GM10248 (cell line): ENCODE results near the gene CRYL1.

Experiments
- CTCF ChIA-PET: fragments of 300-600 bp; sonication (Branson Sonifier 250); formaldehyde crosslinking; extraction: SDS; loops from one replicate; lab custom pipeline; 2021; ENCODE audit warnings: antibody characterized with exemption; lab: Yijun Ruan, JAX
- POLR2A ChIA-PET: fragments of 350-650 bp; sonication (Branson Sonifier 250); formaldehyde crosslinking; extraction: SDS; loops from one replicate; lab custom pipeline; 2020; ENCODE audit warnings: antibody characterized with exemption; lab: Yijun Ruan, JAX
- DNase-seq: peaks from one replicate; pipeline ENCODE4 v3.0.0; 2012; ENCODE audit errors: extremely low spot score
- CTCF ChIP-seq: IDR thresholded peaks from 2 replicates; pipeline ENCODE4 v1.5.1; 2012; ENCODE audit warnings: mild to moderate bottlenecking, low read depth; ENCODE audit errors: extremely low read depth, missing control alignments, control extremely low read depth

The CRYL1 gene

DNA sequence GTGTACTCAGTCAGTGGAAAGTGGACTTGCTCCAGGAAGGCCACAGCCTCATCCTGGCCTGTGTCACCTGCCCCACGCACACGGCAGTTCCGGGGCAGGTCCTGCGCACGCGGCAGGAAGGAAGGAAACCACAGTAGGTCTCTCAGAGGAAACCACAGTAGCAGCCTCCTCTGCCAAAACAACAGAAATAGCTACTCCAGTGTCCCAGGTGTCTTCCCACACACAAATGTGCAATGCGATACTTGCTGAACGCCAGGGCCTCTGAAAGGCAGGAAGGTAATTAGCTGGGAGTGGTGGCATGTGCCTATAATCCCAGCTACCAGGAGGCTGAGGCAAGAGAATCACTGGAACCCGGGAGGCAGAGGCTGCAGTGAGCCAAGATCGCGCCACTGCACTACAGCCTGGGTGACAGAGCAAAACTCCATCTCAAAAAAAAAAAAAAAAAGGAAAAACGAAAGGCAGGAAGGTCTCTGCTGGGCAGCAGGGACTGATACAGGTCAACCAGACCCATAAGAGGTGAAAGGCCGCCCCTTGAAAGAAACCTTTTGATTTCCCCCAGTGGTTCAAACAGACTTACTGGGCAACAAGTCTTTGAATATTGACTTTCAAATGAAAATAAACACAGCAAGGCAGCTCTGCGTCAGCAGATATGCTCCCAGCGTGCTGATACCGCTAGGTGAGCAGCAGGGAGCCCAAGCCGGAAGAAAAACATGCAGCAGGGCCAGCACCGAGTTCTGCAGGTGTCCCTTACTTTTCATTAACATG is 49.5 kb downstream of the CRYL1 start:
- ChIA-PET CTCF (interaction anchor here (0.9 to 6.3 kb wide), 3 partner anchors 18 to 289 kb away, joined by 3 to 33 read pairs (median 3); no protein-coding TSS in a partner anchor), POLR2A (no interaction called here)
- peak; percentile 76 for DNase-seq
- TF ChIP-seq CTCF = no peak

DNA sequence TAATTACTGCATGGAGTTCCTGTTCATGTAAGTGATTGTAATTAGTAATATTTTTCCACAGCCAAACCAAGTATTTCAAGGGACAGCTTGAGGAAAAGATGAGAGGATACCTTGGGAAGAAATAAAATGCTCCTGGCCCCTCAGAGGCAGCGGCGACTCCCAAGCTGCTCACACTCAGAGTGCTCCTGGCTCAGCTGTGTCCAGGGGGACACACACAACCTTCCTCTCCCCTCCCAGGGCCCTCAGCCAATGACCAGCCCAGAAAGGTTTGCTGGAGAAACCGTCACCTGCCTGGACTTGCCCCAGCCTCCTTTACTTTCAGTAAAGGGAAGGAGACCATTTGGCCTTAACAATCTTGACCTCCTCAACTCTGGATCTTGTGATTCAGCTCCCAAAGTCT is 51.1 kb downstream of the CRYL1 start:
- ChIA-PET POLR2A (no interaction called here), CTCF (interaction anchor here (6.3 kb wide), 1 partner anchor 20 kb away, joined by 33 read pairs; no protein-coding TSS in a partner anchor)
- DNase-seq = no peak
- no peak for TF ChIP-seq CTCF

- ChIA-PET POLR2A (no interaction called here), CTCF (interaction anchor here (6.3 kb wide), 1 partner anchor 21 kb away, joined by 33 read pairs; no protein-coding TSS in a partner anchor)
- TF ChIP-seq CTCF = no peak
- no peak for DNase-seq
Observed at GRCh38 chr13:20473888-20474287, 51.8 kb downstream of the CRYL1 start.

DNA sequence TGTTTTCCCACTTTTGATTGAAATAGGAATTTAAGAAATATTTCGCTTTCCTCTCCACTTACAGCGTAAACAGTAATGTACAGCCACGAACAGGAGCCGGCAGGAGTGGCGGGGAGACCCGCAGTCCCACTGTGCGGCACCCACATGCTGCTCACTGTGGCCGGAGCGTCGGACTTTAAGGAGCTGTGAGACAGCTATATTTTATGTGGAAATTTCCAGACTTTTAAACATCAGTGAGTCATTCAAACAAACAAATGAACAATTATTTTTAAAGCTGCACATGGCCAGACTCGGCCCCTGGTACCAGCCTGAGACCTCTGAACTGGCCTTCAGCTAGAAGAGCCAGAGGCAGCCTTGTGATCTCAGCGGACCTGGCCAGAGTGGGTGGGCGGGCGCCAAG is 52.5 kb downstream of the CRYL1 start:
- DNase-seq = no peak
- CTCF ChIA-PET = interaction anchor here (6.3 kb wide), 1 partner anchor 21 kb away, joined by 33 read pairs; no protein-coding TSS in a partner anchor
- no peak for TF ChIP-seq CTCF
- POLR2A ChIA-PET = no interaction called here

DNA sequence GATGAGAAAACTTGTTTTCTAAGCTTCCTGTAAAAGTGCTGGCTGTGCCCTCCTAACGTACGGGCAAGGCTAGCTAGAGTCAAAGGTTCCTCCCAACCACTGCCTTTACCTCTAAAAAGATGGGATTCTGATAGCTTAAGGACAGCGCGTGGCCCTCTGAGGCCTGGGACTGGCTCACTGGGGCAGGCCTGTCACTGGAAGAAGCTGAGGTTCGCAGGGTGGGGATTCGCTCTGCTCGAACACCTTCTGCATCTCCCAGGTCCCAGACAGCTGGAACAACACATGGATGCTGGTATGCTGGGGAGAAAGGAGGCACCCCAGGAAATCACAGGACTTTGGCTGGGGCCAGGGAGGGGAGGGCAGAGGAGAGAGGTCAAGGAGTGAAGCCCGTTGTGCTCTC is 53.1 kb downstream of the CRYL1 start:
- CTCF ChIA-PET = interaction anchor here (6.3 kb wide), 1 partner anchor 22 kb away, joined by 33 read pairs; no protein-coding TSS in a partner anchor

DNA sequence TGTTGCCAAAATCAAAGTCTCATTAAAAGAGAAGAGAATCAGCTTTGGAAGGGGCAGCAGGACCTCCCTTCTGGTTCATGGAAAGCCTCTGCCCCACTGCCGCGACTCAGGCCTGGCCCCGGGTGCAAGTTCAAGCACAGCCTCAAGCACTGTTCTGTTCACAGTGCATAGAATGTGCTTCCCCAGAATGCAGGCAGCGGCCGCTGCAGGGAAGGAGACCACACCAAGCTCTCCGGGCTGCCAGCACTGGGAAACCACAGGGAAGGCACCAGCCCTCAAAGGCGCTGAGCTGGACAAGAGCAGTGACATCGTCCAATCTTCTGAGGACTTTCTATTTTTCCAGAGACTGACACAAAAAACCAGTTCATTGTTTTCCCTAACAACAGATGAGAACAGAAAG is 55.5 kb downstream of the CRYL1 start:
- no peak for TF ChIP-seq CTCF
- DNase-seq = no peak
- ChIA-PET CTCF (interaction anchor here (2.1 kb wide), 1 partner anchor 22 kb away, joined by 6 read pairs; no protein-coding TSS in a partner anchor), POLR2A (no interaction called here)

More for the DNA sequence above, 53.1 kb downstream of the CRYL1 start:
- DNase-seq = no peak
- no peak for TF ChIP-seq CTCF
- POLR2A ChIA-PET = no interaction called here
